Activated CD8-positive, alpha-beta memory T cell treated with anti-CD3 and anti-CD28 coated beads for 48 hours (primary cell): ENCODE results near the gene POLRMT.

Experiments used
- DNase-seq, 3 experiments: peaks; one replicate each; pipeline ENCODE4 v3.0.0-alpha.2; 2020; ENCODE audit warnings: low read depth in 2 of 3, low spot score in 2 of 3

The POLRMT gene

DNA sequence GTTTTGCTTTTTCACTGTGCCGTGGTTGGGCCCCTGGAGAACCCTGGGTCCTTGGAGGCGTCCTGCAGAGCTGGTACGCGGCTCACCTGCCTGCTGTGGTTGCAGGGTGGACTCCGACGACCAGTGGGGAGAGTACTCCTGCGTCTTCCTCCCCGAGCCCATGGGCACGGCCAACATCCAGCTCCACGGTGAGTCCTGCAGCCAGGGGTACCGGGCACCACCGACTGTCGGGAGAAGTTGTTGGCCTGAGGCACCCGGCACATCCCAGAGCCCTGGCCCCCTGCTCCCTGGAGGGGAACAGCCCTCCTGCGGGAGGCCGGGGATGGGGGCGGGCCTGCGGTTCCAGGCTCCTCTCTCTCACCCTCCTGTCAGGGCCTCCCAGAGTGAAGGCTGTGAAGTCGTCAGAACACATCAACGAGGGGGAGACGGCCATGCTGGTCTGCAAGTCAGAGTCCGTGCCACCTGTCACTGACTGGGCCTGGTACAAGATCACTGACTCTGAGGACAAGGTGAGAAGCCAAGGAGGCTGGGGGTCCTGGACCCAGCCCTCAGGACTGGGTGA is 53.0 kb downstream of the POLRMT start:
- DNase-seq, result no peak

- DNase-seq, result no peak
These were observed 53.5 kb downstream of the POLRMT start for GRCh38 chr19:579842-580155.

DNA sequence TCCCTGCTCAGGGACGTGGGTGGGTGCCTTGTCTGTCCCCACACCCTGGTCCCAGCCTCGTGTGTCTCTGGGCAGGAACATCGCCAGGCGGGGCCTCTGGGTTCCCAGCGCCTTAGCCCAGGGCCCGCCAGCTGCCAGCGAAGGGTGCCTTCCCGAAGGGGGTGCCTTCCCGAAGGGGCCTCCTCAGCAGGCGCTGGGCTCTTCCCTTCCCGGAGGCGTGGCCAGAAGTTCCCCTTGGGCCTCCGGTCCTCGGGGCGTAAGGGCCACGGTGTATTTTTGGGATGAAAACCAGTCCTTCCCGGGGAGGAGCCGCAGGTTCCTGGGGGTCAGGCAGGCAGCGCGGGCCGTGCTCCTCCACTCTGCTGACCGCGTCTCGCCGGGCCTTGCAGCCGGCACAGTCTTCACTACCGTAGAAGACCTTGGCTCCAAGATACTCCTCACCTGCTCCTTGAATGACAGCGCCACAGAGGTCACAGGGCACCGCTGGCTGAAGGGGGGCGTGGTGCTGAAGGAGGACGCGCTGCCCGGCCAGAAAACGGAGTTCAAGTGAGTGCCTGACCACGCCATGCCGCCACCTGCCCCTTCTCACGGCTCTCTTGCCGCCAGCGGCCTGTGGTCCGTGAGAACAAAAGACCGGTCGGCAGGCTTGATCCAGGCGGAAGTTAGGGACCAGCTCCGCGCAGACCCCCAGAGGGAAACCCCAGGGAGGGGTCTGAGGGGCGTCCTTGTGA is 54.1 kb downstream of the POLRMT start:
- DNase-seq, result no peak

DNA sequence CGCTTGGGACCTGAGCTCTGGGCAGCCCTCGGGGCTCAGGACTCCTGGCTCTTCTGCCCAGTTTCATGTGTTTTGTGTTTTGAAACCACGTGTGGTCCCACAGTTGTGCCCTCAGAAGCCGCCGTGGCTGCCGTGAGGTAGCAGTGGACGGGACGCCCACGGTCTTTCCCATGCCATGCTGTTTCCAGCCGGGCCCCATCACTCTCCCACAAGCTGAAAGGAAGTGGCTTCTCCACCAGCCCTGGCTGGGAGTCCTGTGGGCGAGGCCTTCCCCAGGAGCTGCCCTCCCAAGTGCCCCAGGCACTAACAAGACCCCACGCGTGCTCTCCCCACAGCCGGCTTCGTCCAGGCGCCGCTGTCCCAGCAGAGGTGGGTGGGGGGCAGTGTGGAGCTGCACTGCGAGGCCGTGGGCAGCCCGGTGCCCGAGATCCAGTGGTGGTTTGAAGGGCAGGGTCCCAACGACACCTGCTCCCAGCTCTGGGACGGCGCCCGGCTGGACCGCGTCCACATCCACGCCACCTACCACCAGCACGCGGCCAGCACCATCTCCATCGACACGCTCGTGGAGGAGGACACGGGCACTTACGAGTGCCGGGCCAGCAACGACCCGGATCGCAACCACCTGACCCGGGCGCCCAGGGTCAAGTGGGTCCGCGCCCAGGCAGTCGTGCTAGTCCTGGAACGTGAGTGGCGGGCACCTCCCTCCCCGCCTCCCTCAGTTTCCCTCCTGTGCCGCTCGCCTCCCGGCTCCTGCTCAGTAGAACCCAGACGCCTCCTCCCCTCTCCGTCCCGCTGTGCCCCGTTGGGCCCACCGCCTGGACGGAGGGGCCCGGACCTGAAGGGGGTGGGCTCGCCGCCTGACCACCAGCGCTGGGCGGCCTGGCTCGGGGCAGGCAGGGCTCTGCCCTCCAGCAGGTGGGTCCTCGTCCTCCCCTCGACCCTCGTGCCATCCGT is 55.6 kb downstream of the POLRMT start:
- no peak for DNase-seq

DNA sequence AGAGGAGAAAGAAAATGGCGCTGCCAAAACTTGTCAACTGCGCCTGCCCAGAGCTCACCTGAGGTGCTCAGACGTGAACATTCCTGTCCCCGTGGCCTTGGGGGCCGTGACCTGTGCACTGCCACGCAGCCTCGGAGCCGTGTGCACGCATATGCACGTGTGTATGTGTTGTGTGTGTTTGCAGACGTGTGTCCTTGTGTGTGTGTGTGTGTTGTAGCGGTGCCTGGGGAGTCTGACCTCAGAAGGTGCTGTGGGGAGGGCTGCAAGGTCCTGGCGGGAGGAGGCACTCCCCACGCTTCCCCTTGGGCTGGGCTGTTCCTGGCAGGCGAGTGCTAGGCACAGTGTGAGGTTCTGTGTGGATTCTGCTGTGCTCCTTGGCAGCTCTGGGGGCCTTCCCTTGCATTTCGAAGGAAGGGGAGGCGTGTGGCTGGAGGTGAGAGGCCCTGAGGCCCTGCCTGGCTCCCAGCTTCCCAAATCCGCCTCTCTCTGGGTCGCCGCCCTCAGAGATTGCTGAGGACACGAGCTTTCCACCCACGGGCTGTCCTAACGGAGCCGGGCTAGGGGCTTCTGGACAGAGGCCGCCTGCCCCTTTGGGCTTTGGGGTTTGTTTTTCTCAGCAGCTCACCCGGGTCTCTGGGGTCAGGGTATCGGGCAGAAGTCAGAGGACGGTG is 56.4 kb downstream of the POLRMT start:
- DNase-seq, result no peak

GRCh38 chr19:575527-576506 is 57.5 kb downstream of the POLRMT start:
- DNase-seq, result no peak

DNA sequence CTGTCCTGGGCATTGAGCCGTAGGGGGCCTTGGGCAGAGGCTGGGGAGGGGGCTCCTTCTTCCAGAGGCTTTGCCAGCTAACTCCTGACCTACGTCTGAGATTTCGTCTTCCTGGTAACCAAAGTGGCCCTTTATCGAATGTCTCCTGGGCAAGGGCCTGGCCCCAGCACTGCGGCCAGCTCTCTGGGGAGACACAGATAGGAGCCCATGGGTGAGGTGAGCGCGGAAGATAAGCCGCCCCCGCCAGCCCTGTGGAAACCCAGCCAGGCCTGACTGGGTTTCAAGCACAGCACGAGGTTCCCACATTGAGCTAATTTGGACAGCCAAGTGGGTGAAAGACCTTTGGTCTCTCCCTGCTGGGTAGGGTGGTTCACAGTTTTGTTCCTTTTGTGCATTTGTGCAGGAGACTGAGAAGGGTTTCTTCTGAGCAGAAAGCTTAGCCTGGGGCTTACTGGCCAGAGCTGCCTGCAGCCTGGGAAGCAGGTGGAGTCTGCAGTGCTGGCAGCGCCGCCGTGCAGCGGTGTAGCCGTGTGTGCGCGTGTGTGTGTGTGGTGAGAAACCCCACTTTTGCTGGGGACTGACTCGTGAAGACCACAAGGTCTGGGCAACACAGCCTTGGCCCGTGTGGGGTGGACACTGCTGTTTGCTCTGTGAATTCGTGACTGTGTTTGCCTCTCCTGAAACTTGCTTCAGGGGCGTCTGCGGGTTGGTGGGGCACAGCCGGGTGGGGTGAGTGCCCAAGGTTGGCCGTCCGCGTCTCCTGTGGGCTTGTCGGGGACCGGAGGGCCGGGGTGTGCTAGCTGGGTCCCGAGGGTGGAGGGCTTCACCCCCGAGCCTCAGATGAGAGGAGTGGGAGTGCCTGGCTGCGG is 58.4 kb downstream of the POLRMT start:
- no peak for DNase-seq

GRCh38 chr19:573519-573825 is 59.9 kb downstream of the POLRMT start:
- no peak for DNase-seq

DNA sequence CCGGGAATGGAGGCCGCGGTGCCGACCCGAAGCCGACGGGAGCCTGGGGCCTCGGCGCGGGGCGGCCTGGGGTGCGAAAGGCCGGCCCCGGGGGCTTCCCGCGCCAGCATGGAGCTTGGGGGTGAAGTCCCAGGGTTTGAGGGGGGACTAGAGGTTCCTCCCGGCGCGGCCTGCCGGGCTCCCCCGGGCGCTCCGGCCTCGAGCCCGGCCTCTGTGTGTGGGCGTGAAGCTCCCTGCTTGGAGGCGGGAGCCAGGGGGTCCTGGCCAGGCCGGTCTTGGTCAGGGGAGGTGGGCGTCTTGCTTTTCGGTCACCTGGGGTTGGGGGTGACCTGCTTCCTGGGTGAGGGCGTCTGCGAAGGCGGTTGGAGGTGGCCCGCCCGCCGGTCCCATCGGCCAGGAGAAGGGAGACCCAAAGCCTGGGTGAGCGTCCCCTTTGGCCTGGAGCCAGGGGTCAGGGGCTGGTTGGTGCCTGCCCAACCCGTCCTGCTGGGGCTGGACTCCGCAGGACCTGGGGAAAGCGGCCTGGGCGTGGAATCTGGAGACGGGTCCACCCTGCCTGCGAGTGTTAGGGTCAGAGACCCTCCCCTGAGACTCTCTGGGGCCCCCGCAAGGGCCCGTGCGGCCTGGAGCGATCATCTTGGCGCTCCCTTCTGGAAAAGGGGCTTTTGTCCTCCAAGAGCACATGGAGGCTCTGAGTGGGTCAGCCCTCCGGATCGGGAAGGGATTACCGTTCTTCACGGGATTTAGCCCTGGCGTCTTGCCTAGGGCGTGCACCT is 60.4 kb downstream of the POLRMT start:
- no peak for DNase-seq

DNA sequence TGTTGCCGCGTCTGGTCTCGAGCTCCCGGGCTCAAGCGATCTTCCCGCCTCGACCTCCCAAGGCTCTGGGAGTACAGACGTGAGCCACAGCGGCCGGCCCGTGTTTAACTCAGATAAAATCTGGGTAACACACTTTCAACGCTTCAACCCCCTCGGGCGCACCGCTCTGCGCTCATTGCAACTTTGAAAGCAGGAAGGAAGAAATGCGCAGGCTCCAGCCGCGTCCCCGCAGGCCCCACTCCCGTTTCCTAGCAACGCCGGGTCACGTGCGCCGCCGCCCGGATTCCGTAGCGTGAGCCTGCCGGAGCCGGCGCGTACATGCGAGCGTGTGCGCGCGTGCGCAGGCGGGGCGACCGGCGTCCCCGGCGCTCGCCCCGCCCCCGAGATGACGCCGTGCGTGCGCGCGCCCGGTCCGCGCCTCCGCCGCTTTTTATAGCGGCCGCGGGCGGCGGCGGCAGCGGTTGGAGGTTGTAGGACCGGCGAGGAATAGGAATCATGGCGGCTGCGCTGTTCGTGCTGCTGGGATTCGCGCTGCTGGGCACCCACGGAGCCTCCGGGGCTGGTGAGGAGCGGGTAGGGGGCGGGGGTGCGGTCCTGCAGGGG is 61.1 kb downstream of the POLRMT start, which contains the start of gene BSG:
Gene BSG, plus strand, starts transcription at position 457 of the 603 bp plus-strand sequence. Its CDS starts 39 bp downstream, at position 496.
- DNase-seq, result peak; percentile 89 to 98 (median 95)

GRCh38 chr19:571566-571974 is 61.8 kb downstream of the POLRMT start:
- DNase-seq, result no peak

GRCh38 chr19:570937-571565 is 62.3 kb downstream of the POLRMT start:
- peak in 1 of 3 experiments; percentile 36 for DNase-seq

- no peak for DNase-seq
These were observed 63.1 kb downstream of the POLRMT start for GRCh38 chr19:570251-570686.

GRCh38 chr19:567296-567900 is 65.9 kb downstream of the POLRMT start:
- no peak for DNase-seq
